ENCODE results near the gene OLFML2B. TPM values are rescaled to one million over a fixed set of nuclear protein-coding genes. Genes with fewer than 3 reads are reported as not detected.
A peak's percentile ranks its signal among the peaks of the same experiment; 100 is the strongest.

The OLFML2B gene
- polyA plus RNA-seq, 2 of the 4 experiments (the other 2 are of a cell fraction), result 0.10 to 0.79 TPM

- DNase-seq (ENCODE audit: low read depth in 1 of 2, low spot score in 1 of 2), result no peak
- Histone ChIP-seq H3K27ac (no peak overlapping the region), H3K4me1 (peaks cover 10% of the 10 kb centered on the region), H3K4me3 (no peak overlapping the region), H3K9me3 (no peaks in the 10 kb centered on the region), H3K4me2 (0 out of 3 replicates have a peak overlapping the region, but pooled peaks have one; percentile 15)
- no peak for ATAC-seq
- POLR2A ChIA-PET, result no interaction called here
- TF ChIP-seq HOXB13 (CRISPR knock-in tag; IDR thresholded peaks at IDR 0.05; ENCODE audit: low read depth) (no peak), HEYL (CRISPR knock-in tag; IDR thresholded peaks at IDR 0.05) (no peak), CBX2 (IDR thresholded peaks at IDR 0.05; ENCODE audit: borderline replicate concordance, low read depth) (no peak), BCL3 (IDR thresholded peaks at IDR 0.05) (no peak), REST (IDR thresholded peaks at IDR 0.05) (no peak), MAFK (IDR thresholded peaks at IDR 0.05; ENCODE audit: partially characterized antibody) (no peak), ZFP36 (IDR thresholded peaks at IDR 0.05; ENCODE audit: borderline replicate concordance, partially characterized antibody) (no peak), PHF8 (IDR thresholded peaks at IDR 0.05; ENCODE audit: borderline replicate concordance, low read depth) (no peak), RAD21 (conservative IDR thresholded peaks at IDR 0.05 in 1 of 2, IDR thresholded peaks at IDR 0.05 in 1 of 2) (no peak), EP300 (IDR thresholded peaks at IDR 0.05) (no peak), EHF (CRISPR knock-in tag; IDR thresholded peaks at IDR 0.05) (no peak), ZNF302 (CRISPR knock-in tag; IDR thresholded peaks at IDR 0.05) (no peak)
- FAIRE-seq, result no peak
- CTCF ChIA-PET, result no interaction called here
Observed at GRCh38 chr1:161954466-161954865, 69.2 kb downstream of the OLFML2B start.

GRCh38 chr1:161954050-161954449 lies 69.6 kb downstream of the OLFML2B start:
- FAIRE-seq (no peak), ATAC-seq (no peak), DNase-seq (ENCODE audit: low read depth in 1 of 2, low spot score in 1 of 2) (no peak)
- ChIA-PET CTCF (no interaction called here), POLR2A (no interaction called here)
- Histone ChIP-seq H3K9me3 (no peaks in the 10 kb centered on the region), H3K27ac (no peak overlapping the region), H3K4me2 (0 out of 3 replicates have a peak overlapping the region, but pooled peaks have one; percentile 15), H3K4me3 (no peak overlapping the region), H3K4me1 (peaks cover 10% of the 10 kb centered on the region)
- WGBS (ENCODE audit: missing lambda C conversion rate), result 48% methylated on average over 2 of the region's 2 CpGs
- TF ChIP-seq ATOH8 (CRISPR knock-in tag; IDR thresholded peaks at IDR 0.05; ENCODE audit: low read depth), result no peak
- no peak for TF ChIP-seq NPAS2 (CRISPR knock-in tag; IDR thresholded peaks at IDR 0.05; ENCODE audit: borderline replicate concordance)
- no peak for TF ChIP-seq MAX (IDR thresholded peaks at IDR 0.05)
- no peak for TF ChIP-seq TP53 (CRISPR knock-in tag; IDR thresholded peaks at IDR 0.05)
- TF ChIP-seq EHF (CRISPR knock-in tag; IDR thresholded peaks at IDR 0.05), result no peak
- TF ChIP-seq PBX3 (IDR thresholded peaks at IDR 0.05), result no peak
